DMS53 (cell line): ENCODE results near the gene NDN.
"Not testable (repeated sequence)": the region's sequence is repeated elsewhere in the genome, so short reads cannot be mapped to it uniquely, and the experiment has no call there.

Source experiments
- DNase-seq: peaks from one replicate; lab custom pipeline; 2025; lab: John Stamatoyannopoulos, UW

NDN gene, protein sequence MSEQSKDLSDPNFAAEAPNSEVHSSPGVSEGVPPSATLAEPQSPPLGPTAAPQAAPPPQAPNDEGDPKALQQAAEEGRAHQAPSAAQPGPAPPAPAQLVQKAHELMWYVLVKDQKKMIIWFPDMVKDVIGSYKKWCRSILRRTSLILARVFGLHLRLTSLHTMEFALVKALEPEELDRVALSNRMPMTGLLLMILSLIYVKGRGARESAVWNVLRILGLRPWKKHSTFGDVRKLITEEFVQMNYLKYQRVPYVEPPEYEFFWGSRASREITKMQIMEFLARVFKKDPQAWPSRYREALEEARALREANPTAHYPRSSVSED

GRCh38 chr15:23687143-23687470 lies at the start of gene NDN:
Gene NDN (minus strand): TSS chr15:23687305. CDS start chr15:23687217, 88 bp downstream.
- no peak for DNase-seq

DNA sequence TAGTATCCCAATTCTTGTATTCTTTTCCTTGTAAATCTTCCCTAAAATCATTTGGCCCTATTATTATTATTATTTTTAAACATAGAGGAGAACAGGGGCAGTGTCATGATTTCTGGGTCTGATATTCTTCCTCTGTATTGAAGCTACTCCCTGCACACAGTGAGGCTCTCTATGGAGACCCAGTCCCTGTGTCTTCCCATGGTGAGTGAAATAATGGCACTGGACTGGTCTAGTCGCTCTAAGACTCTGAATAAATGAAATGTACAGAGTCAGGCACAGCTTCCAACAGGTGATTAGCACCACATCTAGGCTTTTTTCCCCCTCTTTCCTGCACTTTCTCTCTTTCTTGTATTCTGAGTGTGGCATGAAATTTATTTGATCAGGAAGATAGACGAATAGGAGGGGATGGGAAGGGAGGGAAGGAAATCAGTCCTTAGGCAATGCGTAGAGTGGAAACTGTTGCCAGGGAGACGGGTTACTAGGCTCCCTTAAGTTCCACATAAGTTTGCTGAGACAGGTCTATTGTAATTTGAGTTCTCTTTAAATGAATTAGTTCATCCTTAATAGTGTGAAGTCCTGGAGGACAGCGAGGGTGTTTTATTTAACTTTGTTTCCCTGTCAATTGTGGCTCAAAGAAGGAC lies 49.0 kb upstream of the NDN start:
- no peak for DNase-seq

GRCh38 chr15:23734862-23735261 lies 47.8 kb upstream of the NDN start:
- no peak for DNase-seq

GRCh38 chr15:23713874-23714656 lies 27.0 kb upstream of the NDN start:
- DNase-seq: not testable (repeated sequence)

DNA sequence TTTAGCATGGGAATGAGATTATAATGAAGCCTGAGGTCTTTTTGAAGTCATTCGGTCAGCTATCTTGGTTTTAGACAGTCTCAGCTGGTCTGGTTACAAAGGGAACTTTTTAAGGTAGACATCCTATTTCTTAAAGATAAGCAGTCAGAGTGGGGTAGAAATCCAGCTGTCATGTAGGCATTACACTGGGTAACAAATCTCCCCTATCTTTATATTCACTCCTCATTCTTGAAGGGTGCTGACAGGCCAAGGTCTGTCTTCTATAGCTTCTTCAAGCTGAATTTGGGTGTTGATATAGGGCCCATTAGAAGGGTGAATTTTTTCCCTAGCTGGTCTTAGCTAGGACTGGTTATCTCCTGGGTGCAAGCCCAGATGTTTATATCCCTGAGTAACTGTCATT lies 21.2 kb upstream of the NDN start:
- no peak for DNase-seq

DNA sequence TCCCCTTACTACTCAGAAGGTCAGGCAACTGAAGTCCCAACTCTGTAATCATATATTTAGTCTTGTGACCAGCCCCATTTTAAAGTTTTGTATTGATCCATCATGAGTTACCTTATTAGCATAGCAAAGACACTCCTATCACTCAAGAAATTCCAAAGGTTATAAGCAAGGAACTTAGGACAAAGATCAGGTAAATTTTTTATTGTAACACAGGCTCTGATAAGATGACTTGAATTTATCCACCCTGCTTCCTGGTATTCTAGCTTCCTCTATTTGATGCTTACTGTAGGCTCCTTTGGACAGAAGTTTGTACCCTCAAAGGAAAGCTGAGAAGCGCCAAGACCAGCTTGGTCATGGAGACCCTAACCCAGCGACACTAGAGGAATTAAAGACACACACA lies 8.2 kb upstream of the NDN start:
- no peak for DNase-seq

- no peak for DNase-seq
These were observed 7.5 kb upstream of the NDN start for GRCh38 chr15:23694592-23694991.

DNA sequence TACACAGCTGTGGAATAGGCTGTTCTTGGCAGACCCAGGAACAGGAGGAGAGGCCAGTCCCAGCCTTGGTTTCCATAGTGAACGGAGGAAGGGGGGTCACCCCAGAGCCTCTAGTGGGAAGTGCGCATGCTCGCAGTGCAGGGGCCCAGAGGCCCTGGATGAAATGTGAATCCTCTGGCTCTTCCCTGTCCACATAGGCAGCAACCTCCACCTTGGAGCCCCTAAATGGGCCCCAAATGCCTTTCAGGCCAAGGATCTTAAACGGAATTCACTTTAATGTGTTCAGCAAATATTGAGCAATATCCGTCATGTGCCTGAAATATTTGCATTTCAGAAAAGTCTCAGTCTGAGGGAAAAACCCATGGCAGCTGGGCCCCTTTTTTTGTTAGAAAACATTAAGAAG lies 3.3 kb upstream of the NDN start:
- DNase-seq: no peak

GRCh38 chr15:23690015-23690414 lies 2.9 kb upstream of the NDN start:
- no peak for DNase-seq

GRCh38 chr15:23686466-23687142 lies 501 bp downstream of the NDN start:
- no peak for DNase-seq

- no peak for DNase-seq
These were observed 15.6 kb downstream of the NDN start for GRCh38 chr15:23671481-23671880.

DNA sequence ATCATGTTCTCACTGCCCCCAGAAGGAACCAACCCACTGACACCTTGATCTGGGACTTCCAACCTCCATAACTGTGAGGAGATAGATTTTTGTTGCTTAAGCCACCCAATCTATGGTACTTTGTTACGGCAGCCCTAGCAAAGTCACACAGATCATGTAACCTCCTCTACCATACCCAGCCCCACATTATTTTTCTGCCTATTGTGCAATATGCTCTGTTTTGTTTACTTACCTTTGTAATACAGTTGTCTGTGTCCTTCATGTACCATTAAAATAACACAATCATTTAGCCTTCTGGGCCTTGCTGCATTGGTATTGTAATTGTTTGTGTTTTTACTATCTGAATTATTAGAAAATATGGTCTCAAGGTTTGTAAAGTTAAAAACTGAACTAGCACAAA lies 16.1 kb downstream of the NDN start:
- DNase-seq: no peak

DNA sequence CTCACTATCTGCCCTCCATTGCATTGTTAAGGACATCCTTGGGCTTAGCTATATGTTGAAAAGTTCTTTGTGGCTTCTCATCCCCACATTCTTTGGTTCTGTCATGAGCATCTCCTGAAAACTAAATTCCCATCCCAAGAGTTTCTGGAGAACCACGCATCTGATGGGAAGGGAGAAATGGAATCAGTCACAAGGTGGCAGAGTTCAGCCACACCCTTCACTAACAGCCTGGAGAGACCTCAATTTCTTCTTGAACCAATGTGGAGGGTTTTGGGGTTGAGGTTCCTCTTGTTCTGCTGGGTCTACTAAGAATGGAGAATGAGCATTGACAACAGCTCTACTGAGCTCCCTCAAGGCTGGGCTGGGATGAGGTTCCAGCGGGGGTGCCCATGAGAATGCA lies 23.9 kb downstream of the NDN start:
- no peak for DNase-seq

GRCh38 chr15:23648920-23649515 lies 38.1 kb downstream of the NDN start:
- peak; percentile 36 for DNase-seq

DNA sequence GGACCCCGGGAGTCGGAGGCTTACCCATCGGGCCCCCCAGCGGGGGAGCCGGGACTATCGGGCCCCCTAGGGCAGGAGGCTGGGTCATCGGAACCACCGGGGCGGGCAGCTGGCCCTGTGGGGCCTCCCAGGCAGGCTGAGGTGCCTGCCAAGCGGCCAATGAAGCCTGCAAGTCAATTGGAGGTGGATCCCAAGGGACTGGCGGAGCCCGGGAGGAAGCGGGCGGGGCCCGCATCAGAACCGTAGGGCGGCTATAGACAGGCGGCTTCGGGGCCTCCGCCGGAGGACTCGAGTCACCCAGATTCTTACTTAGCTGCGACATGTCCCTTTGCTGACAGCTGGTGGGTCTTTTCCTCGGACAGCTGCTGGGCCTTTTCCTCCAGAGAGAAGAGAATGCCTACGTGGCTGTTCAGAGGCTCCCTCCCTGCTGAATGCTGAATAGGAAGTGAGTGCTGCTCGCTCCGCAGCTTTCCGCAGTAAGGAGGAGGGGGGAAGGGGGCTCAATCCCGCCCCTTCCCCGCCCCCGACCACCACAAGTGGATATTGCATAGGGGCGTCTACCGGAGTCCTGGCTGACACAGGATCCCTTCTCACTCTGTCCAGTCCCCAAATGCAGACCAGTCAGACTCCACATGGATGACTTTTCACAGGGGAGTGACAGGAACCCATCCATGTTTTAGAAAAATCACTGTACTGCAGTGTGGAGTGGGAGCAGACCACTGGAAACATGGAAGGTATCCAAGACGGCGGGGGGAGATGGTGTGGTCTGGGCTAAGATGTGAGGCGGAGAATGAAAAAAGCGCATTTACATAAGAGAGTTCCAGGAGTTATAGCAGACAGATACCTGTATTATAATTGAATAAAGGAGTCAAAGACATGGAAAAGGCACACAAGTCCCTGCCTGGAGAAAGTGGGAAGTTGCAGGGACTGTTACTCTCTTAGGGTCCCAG lies 39.4 kb downstream of the NDN start, which contains the start of gene MAGEL2:
MAGEL2 (minus strand) TSS at position 447 of the 950 bp plus-strand sequence; CDS start at position 322, 125 bp downstream.
- no peak for DNase-seq

- DNase-seq: no peak
These were observed 40.2 kb downstream of the NDN start for GRCh38 chr15:23647001-23647295.

DNA sequence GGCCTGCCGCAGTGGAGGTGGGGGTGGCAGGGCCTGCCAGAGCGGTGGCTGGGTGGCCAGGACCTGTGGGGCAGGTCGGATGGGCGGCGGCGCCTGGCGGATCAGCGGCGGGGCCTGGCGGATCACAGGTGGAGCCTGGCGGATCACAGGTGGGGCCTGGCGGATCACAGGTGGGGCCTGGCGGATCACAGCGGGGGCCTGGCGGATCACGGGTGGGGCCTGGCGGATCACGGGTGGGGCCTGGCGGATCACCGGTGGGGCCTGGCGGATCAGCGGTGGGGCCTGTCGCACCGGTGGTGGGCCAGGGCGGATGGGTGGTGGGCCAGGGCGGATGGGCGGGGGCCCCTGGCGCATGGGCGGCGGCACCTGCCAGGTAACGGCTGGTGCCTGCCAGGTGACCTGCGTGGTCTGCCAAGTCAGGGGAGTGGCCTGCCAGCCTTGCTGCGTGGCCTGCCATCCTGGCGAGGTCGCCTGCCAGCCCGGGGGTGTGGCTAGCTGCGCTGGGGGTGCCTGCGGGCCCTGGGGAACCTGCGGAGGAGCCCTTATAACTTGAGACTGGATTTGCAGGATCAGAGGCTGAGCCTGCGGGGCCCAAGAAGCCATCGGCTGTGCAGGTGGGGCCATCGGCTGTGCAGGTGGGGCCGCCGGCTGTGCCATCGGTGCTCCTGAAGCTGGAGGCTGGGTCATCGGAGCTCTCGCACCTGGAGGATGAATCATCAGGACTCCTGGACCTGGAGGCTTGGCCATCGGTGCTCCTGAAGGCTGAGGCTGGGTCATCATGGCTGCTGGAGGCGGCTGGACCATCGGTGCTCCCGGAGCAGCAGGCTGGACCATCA lies 40.7 kb downstream of the NDN start:
- DNase-seq: no peak

GRCh38 chr15:23645371-23646164 lies 41.5 kb downstream of the NDN start:
- peak; percentile 46 for DNase-seq

- no peak for DNase-seq
These were observed 42.3 kb downstream of the NDN start for GRCh38 chr15:23644829-23645228.
